8988T (cell line): ENCODE results near the gene CNTNAP2.
"Not testable (repeated sequence)": the region's sequence is repeated elsewhere in the genome, so short reads cannot be mapped to it uniquely, and the experiment has no call there.

Experiments
- DNase-seq: peaks from one replicate; pipeline ENCODE4 v3.0.0; 2011

Gene CNTNAP2

DNA sequence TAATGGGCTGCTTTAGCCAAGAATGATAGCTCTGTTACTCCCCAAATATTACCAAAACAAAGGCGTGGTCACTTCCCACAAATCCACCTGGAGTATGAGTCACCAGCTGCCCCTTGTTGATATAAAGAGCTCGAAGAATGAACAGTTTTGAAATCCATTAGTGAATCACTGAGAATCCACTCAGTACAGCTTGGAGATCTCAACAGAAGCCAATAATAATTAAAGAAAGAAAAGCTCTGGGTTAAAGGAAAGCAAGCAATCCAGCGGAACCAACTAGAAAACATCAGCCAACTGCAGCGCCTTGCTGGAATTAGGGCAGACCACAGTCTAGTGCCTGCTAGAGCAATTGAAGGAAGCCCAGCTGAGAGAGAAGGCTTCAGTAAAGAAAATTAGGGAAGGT, 1897.9 kb downstream of the CNTNAP2 start:
- no peak for DNase-seq

DNA sequence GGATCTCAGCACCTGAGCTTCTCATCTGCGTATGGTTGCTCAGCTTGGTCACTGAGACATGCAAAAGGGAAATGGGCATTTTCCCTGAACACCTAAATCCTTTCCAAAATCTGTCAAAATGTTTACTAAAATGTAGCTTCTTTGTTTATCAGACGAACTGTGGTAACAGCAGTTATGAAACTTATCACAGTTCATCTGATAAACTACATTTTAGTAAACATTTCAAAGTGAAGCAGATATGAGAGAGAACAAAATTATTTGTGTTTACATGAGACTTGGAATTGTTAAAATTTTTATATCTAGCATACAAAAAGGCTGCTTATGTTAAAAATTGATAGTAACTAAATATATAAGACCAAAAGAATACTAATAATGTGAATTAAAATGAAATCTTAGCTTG, 1900.5 kb downstream of the CNTNAP2 start:
- no peak for DNase-seq

DNA sequence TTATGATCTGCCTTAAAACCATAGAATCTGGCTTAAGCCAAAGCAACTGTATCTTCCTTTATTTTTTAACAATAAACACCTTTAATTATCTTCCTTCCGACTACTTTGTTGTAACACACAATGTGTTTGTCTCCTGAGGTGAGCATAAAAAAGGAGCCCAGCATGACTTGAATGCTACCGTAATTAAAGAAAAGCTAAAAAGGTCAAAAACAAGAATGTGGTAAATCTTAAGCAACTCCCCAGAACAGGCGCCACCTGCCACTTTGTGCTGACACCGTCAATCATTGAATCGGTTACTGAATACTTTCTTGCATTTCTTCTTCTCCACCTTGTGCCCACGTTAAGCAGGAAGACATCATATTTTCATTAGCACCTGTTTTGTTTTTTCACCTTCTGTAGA, 1904.1 kb downstream of the CNTNAP2 start:
- no peak for DNase-seq

DNA sequence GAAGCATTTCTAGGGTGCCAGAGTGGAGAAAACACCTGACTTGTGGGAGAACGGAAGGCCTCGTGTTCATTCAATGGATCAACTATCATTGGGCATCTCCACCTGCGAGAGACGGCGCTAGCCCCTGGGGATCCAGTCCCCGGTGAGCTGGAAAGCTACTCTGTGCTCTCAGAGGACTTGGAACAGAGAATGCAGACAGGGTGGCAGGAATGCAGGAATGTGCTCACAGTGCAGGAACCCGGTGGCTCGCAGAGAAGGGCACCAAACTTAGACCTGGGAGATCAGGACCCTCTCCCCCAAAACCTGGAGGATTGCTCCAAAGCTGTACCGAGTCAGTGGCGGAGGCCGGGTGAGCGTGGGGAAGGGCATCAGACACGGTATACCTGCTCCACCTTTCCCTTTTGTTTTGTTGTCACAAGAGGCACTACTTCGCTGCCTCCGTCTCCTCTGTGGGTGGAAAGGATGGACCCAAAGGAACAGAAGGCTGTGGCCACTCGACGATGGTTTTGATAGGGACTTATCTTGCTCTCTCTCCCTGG, 1905.0 kb downstream of the CNTNAP2 start:
- no peak for DNase-seq

DNA sequence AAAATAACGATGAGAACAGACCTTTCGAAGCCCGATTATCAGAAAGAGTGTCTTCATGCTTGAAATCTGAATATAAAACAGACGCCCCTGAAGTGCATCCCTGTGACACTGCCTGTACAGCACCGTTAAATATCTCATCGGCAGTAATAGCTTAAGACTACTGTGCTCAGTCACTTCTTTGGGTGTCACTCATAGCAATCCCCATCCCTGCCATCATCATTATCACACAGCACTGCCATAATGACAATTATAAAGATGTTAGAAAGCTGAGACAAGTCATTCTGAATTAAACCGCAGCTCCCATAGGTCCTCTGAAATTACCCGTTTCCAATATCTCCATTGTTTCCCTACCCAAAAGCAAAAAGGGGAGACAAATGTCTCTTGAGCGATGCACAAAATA, 1906.2 kb downstream of the CNTNAP2 start:
- no peak for DNase-seq

DNA sequence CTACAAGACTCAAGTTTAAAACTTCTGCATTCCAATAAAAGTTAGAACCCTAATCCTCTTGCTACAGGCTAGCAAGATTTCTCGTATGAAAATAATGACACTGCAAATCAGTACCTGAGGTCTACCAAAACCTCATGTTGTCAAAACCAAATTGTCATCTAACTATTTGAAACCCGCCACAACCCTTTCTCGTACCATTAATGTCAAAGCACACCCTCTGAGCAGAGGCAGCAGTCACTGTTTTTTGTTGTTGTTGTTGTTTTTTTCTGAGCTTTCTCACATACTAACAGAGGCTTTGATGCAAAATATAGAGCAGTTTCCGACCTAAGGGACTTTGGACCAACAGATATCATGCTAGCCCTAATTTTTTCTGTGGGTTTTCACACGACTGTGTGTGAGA, 1910.1 kb downstream of the CNTNAP2 start:
- no peak for DNase-seq

DNA sequence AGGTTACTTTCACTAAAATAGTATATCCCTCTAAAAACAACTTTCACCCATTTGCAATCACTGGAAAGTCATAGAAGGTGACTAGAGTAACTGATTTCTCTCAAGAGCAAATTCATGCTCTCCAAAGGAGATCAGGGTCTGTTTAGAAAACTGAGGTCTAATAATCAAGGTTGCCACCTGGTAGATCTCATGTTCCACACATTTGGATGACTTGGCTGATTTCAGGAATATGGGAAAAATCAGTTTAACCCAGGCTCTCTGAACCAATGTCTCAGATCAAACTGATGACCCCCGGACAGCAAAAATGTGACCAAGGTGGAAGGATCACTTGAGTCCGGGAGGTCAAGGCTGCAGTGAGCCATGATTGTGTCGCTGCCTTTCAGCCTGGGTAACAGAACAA, 1911.6 kb downstream of the CNTNAP2 start:
- DNase-seq: no peak

DNA sequence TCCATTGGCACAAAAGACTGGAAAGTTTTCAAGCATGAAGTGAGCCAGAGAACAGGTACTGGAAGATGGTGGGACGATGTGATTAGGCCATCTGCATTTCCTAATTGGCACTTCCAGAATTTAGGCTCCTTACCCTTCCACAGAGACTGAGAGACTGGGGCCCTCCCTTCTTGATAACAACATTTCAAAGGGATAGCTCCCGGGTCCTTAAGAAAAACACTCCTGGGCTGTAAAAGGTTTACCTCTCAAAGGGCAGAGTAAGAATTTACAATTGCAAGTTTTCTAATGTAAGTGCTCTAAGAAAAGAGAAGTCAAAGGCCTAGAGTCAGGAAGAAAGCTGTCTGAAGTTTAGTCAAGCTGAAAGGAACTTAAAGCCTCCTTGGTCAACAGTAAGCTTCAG, 1914.4 kb downstream of the CNTNAP2 start:
- no peak for DNase-seq

DNA sequence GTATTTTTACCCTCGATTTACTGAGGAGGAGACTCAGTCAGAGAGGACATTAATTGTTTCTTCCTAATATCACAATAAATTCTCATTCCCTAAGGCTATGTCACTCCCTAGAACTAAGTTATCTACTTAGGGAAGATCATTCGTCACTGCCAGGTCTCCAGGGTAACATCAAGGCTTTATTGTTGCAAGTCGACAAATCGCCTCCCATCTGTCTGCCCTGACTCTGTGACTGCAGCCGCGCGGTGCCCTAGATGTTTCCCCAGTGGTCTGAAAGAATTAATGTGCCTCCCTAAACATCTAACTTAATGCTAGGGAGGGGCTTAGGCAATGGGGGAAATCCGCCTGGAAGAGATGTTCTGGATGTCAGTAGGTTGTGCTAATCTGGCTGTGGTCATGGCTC, 1915.2 kb downstream of the CNTNAP2 start:
- DNase-seq: no peak

DNA sequence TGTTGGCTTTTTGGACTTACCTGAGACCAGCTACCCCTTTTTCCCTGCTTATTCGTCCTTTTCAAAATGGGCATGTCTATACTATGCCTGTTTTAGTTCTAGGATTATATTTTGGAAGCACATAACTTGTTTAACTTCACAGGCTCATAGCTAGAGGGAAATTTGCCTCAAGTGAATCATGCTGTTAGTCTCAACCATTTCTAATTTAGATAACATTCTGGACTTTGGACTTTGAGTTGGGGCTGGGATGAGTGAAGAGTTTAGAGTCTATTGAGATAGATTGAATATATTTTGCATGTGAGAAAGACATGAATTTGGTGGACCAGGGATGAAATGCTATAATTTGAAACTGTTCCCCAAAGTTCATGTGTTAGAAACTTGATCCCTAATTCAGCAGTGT, 1919.3 kb downstream of the CNTNAP2 start:
- DNase-seq: no peak

DNA sequence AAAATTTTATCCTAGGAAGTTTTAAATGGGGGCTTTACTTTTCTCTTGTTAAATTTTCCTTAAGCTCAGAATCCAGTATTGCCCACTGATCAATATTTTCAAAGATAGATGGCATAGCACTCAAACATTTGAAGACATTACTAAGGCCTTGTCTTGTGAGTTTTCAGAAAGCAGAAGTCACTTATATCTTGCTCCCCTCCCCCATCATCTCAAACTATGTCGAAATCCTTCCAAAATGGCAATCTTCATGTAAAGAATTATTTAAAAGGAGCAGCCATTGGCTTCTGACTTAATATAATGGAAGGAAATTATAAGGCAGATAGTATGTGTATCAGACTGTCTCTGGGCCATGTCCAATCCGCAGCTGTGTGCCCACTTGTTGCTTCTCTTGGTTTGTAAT, 1920.4 kb downstream of the CNTNAP2 start:
- DNase-seq: no peak

DNA sequence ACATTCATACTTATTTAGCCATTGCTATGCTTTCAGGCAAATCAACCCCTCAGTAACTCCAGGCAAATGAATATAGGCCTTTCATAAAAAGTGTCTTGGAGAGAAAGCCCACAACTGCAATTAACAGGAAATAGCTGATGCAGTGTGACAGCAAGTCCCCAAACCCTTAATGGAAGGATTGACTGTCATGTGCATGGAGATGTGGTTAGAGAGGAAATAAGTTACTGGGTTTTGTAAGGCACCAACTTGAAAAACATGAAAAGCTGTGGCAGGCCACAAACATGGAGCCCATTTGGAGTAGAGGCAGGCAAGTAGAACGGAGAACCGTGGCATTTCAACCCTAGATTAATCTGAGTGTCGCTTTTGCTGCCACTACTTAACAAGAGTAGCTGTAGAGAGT, 1924.6 kb downstream of the CNTNAP2 start:
- DNase-seq: no peak

DNA sequence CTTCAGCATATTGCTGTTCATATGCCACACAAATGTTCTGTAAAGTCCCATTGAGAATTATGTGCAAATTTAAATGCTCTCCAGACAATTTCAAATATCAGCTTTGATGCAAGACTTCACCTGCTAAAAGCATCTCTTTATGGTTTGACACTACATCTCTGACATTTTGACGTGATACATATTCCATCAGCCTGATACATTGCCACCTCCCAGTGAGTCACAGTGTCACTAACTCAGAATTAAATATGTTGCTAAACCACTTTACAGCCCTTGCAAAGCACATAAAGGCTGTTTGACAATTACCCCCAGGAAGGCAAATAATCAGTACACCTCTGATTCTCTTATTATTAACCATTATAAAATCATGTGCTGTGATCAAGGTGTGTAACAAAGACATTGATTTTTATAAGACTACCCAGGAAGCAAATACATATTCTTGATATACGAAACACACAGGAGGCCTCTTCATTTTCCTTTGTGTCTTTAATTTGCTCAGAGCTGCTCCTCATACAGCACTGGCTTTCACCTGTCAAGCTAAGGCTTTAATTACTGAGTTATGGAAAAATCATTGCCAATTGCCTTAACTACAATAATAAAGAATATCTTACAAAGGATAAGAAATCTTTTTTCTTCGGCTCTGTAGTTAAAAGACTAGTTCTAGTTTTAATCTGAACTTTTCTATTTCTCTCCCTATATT, 1926.5 kb downstream of the CNTNAP2 start:
- DNase-seq: no peak

DNA sequence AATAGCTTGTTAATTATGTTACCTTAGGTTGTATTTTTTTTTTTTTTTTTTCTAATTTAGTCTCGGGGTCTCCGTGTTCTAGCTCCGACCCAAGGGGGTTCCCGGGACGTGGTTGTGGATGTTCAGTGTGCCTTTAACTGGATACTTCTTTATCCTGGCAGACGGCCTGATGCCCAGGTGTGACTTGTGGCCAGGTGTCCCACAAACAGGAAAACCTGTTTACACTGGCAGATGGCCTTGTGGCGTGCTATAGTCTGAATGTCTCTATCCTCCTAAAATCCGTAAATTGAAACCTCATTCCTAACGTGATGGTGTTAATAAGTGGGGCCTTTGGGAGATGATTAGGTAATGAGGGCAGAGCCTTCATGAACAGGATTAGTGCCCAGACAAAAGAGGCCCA, 1927.6 kb downstream of the CNTNAP2 start:
- DNase-seq: no peak

DNA sequence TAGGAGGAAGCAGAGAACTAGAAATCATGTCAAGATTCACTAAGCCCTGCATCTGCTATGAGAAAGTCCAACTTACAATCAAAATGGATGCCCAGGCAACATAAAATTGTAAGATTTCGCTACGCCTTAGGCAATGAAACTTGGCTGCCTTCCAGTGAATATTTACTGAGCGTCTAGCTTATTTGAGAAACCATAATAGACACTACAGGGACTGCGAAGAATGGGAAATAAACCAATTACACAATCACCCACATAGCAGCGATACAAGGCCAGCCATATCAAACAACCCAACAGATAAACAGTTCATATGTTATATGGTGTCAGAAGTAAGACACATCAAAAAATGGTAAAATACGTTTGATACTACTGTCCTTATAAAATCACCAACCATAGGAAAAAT, 1928.9 kb downstream of the CNTNAP2 start:
- DNase-seq: no peak

DNA sequence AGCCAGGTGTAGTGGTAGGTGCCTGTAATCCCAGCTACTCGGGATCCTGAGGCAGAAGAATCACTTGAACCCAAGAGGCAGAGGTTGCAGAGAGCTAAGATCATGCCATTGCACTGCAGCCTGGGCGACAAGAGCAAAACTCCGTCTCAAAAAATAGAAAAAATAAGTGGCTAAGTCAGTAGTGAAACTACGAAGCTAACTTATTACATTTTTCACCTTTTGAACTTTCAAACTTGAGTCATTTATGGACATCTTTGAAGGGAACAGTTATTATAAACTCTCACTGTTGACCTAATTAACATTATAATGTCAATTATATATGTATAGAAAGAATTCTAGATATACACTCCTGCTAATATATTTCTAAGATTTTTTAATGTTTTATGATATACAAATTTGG, 1932.5 kb downstream of the CNTNAP2 start:
- no peak for DNase-seq

DNA sequence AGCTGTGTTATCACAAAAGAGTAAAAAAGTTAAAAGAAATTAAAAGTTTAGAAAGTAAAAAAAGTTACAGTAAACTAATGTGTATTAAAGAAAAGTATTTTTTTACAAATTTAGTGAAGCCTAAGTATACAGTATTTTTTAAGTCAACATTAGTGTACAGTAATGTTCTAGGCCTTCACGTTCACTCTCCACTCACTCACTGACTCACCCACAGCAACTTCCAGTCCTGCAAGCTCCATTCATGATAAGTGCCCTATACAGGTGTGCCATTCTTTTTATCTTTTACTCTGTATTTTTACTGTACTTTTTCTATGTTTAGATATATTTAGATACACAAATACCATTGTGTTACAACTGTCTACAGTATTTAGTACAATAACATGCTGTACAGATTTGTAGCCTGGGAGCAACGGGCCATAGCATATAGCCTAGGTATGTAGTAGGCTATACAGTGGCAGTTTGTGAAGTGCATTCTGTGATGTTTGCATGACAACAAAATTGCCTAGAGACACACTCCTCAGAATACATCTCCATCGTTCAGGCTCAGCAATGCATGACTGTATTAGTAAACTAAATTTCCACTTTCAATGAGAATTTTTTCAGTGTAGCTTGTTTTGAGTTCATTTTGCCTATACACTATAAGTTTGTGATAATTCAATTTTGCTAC, 1934.0 kb downstream of the CNTNAP2 start:
- DNase-seq: no peak

DNA sequence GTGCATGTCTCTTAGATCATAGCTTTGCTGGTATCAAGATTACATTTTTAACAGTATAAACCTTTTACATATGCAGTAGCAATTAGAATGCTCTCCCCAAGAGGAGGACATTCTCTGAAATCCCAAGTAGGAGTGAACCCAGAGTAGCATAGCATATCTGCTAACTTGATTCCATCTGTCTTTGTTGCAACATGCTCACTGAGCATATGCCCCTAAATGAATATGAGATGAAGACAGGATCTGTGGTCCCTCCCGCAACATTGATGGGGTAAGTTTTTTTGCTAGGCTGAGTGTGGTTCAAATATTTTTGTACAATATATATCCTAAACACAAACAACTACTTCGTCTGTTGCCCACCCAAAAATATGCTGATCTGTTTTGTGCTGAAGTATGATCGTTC, 1939.8 kb downstream of the CNTNAP2 start:
- DNase-seq: no peak

DNA sequence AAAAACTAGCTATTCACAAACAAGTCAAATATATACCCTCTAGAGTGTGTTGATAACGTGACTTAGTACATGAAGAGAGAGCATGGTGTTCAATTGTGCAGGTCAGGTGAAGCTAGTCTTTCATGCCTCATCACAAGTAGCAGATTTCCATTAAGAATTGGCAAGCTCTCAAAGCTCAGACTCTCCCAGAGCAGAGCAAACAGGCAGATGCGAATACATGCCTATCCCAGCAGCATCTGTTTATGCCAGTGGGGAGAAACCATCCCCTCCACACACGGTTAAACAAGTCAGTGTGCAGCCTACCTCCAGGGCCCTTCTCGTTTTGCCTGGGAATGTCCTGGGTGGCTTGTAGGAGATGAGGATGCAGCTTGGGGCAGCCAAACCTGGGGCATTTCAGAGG, 1941.5 kb downstream of the CNTNAP2 start:
- DNase-seq: no peak

DNA sequence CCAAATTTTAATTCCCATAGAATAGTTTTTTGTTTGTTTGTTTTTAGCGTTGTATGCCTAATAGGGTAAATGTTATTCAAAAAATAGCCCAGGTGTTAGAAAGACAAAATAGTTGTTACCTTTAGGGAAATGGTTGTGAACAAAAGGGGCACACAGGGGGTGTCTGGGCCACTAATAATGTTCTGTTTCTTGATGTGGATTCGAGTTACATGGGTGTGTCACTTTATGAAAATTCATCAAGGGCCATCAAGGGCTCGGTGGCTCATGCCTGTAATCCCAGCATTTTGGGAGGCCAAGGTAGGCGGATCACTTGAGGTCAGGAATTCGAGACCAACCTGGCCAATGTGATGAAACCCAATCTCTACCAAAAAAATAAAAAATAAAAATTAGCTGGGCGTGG, 1942.2 kb downstream of the CNTNAP2 start:
- DNase-seq: no peak

DNA sequence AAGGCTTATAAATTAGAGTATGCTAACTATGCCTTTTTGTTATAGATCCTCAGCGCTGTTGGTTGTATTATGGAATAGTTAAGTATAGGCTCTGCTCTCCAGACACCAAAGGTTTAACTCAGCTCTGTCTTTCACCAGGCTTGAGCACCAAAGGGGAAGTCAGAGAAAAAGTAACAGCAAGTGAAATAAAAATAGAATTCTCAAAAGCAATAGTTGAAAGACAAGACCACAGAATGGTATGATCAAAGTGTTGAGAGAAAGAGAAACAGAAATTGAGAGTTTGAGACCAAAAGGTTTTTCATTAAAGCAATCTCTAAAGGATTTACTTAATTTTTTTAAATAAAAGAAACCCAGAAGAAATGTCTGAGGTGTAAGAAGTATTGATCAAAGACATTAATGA, 1944.1 kb downstream of the CNTNAP2 start:
- DNase-seq: no peak

DNA sequence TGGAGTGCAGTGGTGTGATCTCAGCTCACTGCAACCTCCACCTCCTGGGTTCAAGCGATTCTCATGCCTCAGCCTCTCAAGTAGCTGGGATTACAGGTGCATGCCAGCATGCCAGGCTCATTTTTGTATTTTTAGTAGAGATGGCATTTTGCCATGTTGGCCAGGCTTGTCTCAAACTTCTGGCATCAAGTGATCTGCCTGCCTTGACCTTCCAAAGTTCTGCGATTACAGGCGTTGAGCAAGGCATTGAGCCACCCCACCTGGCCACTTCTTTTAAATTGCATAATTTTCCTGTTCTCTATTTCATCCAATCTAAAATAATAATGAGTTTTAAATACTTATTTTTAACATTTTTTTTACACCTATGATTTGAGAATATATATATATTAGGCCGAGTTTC, 1961.5 kb downstream of the CNTNAP2 start:
- DNase-seq: not testable (repeated sequence)

DNA sequence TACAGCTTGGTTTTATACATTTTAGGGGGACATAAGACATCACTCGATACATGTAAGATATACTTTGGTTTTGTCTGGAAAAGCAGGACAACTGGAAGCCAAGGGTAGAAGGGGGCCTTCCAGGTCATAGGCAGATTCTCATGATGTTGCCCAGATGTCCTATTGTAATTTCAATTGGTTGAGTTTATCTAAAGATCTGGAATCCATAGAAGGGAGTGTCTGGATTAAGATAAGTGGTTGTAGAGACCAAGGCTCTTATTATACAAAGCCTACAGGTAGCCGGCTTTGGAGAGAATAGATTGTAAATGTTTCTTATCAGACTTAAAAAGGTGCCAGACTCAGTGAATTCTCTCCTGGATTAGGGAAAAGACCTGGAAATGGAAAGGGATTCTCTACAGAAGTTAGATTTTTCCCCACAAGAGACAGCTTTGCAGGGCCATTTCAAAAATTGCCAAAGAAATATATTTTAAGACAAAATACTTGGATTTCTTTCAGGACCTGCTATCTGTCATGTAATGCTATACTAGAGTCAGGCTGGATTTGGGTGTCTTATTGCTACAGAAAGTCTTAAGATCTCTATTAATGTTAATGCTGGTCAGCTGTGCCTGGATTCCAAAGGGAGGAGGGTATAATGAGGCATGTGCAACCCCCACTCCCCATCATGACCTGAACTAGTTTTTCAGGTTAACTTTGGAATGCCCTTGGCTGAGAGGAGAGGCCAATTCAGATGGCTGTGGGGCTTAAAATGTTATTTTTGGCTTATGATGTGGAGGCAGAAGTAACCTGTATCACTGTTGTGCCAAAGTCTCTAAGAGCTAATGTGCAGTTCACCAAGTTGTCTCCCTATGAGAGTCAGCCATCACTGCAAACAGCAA, 1962.8 kb downstream of the CNTNAP2 start:
- no peak for DNase-seq

DNA sequence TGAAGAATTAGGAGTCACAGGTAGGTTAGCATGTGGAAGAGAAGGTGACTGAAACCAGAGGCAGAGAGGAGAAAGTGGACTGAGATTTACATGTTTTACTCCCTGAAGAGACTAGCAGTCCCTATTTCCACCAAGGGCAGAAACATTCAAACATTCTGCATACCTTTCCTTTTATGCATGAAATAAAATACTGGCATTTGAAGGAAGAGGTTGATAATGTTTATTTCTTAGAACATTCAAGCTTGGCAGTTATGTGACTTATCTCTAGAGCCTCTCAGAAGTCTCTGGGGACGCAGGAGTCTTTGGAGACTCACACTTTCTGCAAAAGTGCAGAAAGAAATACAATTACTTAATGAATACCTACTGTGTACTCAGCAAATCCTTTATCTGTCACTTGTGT, 1966.8 kb downstream of the CNTNAP2 start:
- no peak for DNase-seq
